HepG2 (cell line): Measurements from ENCODE around the gene CHL1. TPM values are rescaled to one million over a fixed set of nuclear protein-coding genes. Genes with fewer than 3 reads are reported as not detected.

Experiments used
- ATAC-seq: fragments of 200-7000 bp; cut with Tn5 transposase; 3 replicates; pipeline ENCODE4 v1.9.1; 2020; ENCODE audit warnings: mild to moderate bottlenecking, moderate library complexity
- BruUV-seq: library from RNA; stranded (reverse); fragments of 400-500 nt; replicated peaks from 2 replicates; lab custom pipeline; 2021; lab: Mats Ljungman, UMichigan
- CTCF ChIA-PET: fragments of 300-600 bp; formaldehyde crosslinking; extraction: SDS; loops from one replicate; lab custom pipeline; 2021; ENCODE audit warnings: low total read pairs, inconsistent platforms, low intra/inter-chr PET ratio; lab: Yijun Ruan, JAX
- POLR2A ChIA-PET: fragments of 350-600 bp; sonication (Branson Sonifier 250); formaldehyde crosslinking; loops from one replicate; lab custom pipeline; 2020; ENCODE audit warnings: antibody characterized with exemption, inconsistent platforms; lab: Yijun Ruan, JAX
- DNase-seq: peaks from one replicate; pipeline ENCODE4 v3.0.0-alpha.2; 2015; ENCODE audit warnings: low spot score
- FAIRE-seq: peaks from 3 replicates; lab custom pipeline; 2011; peaks lifted over from hg19 to GRCh38; lab: Jason Lieb, UNC
- H2AFZ ChIP-seq: one replicate; pipeline ENCODE4 v1.6.1; 2011; ENCODE audit warnings: low read length, inconsistent platforms
- H3K27ac ChIP-seq: fragments of 300-600 bp; 3 replicates; pipeline ENCODE4 v1.8.0; 2011; ENCODE audit warnings: mixed run types, mild to moderate bottlenecking, mixed read lengths, low read length, inconsistent platforms; ENCODE audit not compliant: insufficient read depth; ENCODE audit errors: extremely low read length
- H3K27me3 ChIP-seq, 2 experiments: fragments of 200-600 bp in 1 of 2; 2 replicates in 1 of 2; 3 replicates in 1 of 2; pipeline versions ENCODE4 v1.6.0 to v1.8.0; 2011; ENCODE audit warnings: low read length in 2 of 2, mild to moderate bottlenecking in 2 of 2, moderate library complexity in 2 of 2, inconsistent platforms in 1 of 2; ENCODE audit not compliant: insufficient read depth in 2 of 2, control insufficient read depth in 1 of 2
- H3K36me3 ChIP-seq, 2 experiments: fragments of 200-600 bp in 1 of 2; replicated peaks in 1 of 2; 2 replicates in 1 of 2; 3 replicates in 1 of 2; pipeline versions ENCODE4 v1.5.1 to v1.8.0; 2011; ENCODE audit warnings: low read length in 2 of 2, inconsistent platforms in 1 of 2; ENCODE audit not compliant: insufficient read depth in 2 of 2, control insufficient read depth in 1 of 2
- H3K4me1 ChIP-seq: 2 replicates; pipeline ENCODE4 v1.5.1; 2012; ENCODE audit warnings: low read length, inconsistent platforms; ENCODE audit not compliant: insufficient read depth
- H3K4me2 ChIP-seq: 2 replicates; pipeline ENCODE4 v1.6.0; 2011; ENCODE audit warnings: low read depth, low read length, inconsistent platforms
- H3K4me3 ChIP-seq, 3 experiments: fragments of 200-600 bp in 1 of 3; sonication (generic), shearing (Covaris generic) in 1 of 3; replicated peaks in 1 of 3; 2 replicates each; pipeline ENCODE4 v1.5.1; 2011 to 2016; ENCODE audit warnings: low read length in 3 of 3, inconsistent platforms in 2 of 3, low read depth in 2 of 3, mild to moderate bottlenecking in 2 of 3, control low read depth in 1 of 3, mixed read lengths in 1 of 3; ENCODE audit not compliant: insufficient read depth in 1 of 3
- H3K79me2 ChIP-seq: one replicate; pipeline ENCODE4 v1.6.1; 2011; ENCODE audit warnings: low read length, inconsistent platforms; ENCODE audit not compliant: insufficient read depth
- H3K9ac ChIP-seq: 2 replicates; pipeline ENCODE4 v1.6.0; 2011; ENCODE audit warnings: mild to moderate bottlenecking, low read depth, low read length, inconsistent platforms; ENCODE audit not compliant: insufficient read depth
- H3K9me3 ChIP-seq: 2 replicates; pipeline ENCODE4 v1.5.1; 2012; ENCODE audit warnings: mild to moderate bottlenecking, low read length
- H4K20me1 ChIP-seq: 2 replicates; pipeline ENCODE4 v1.6.0; 2011; ENCODE audit warnings: inconsistent platforms, mild to moderate bottlenecking, low read length, moderate library complexity; ENCODE audit not compliant: insufficient read depth
- ATF1 ChIP-seq: IDR thresholded peaks from 2 replicates; pipeline ENCODE4 v1.6.1; 2016; ENCODE audit warnings: mild to moderate bottlenecking, control low read depth
- ATM ChIP-seq: fragments of 450-650 bp; IDR thresholded peaks from 2 replicates; pipeline ENCODE4 v1.7.1; 2017; ENCODE audit warnings: mild to moderate bottlenecking, borderline replicate concordance
- CAMTA2 ChIP-seq: sonication (generic); formaldehyde crosslinking; IDR thresholded peaks from 2 replicates; pipeline ENCODE4 v1.4.0; 2020; ENCODE audit warnings: mild to moderate bottlenecking, missing genetic modification reagents, borderline replicate concordance
- CEBPZ ChIP-seq: IDR thresholded peaks from 2 replicates; pipeline ENCODE4 v1.6.1; 2012; ENCODE audit warnings: low read length, improper control_type of control experiment
- CHCHD3 ChIP-seq: sonication (generic); formaldehyde crosslinking; IDR thresholded peaks from 2 replicates; pipeline ENCODE4 v1.8.0; 2022; ENCODE audit warnings: mild to moderate bottlenecking, missing genetic modification reagents, moderate library complexity
- HCFC1 ChIP-seq: fragments of 150-350 bp; IDR thresholded peaks from 2 replicates; pipeline ENCODE4 v1.6.1; 2014; ENCODE audit warnings: low read depth, low read length
- MBD4 ChIP-seq: IDR thresholded peaks from 2 replicates; pipeline ENCODE4 v1.6.1; 2012; ENCODE audit warnings: low read length, inconsistent platforms, borderline replicate concordance
- MXD3 ChIP-seq: IDR thresholded peaks from 2 replicates; pipeline ENCODE4 v1.6.1; 2016; ENCODE audit warnings: mild to moderate bottlenecking, missing biosample characterization, missing genetic modification reagents
- NFIC ChIP-seq: IDR thresholded peaks from 2 replicates; pipeline ENCODE4 v1.6.1; 2012; ENCODE audit warnings: mild to moderate bottlenecking, low read length, inconsistent platforms
- NONO ChIP-seq, 2 experiments: fragments of 450-650 bp in 1 of 2; sonication (generic) in 1 of 2; formaldehyde crosslinking in 1 of 2; IDR thresholded peaks in 1 of 2; conservative IDR thresholded peaks in 1 of 2; 2 replicates each; pipeline versions ENCODE4 v1.6.1 to v1.8.0; 2017 to 2022; ENCODE audit warnings: mild to moderate bottlenecking in 1 of 2, missing genetic modification reagents in 1 of 2, moderate library complexity in 1 of 2
- NR2F2 ChIP-seq: IDR thresholded peaks from 2 replicates; pipeline ENCODE4 v1.6.1; 2012; ENCODE audit warnings: low read depth, inconsistent platforms, borderline replicate concordance
- PHF20 ChIP-seq: sonication (generic); formaldehyde crosslinking; IDR thresholded peaks from 2 replicates; pipeline ENCODE4 v1.5.0; 2020; ENCODE audit warnings: mild to moderate bottlenecking, missing genetic modification reagents
- SIN3B ChIP-seq: fragments of 150-350 bp; IDR thresholded peaks from 2 replicates; pipeline ENCODE4 v1.6.1; 2014; ENCODE audit warnings: low read length
- YEATS2 ChIP-seq: sonication (generic); formaldehyde crosslinking; IDR thresholded peaks from 2 replicates; pipeline ENCODE4 v1.4.0; 2020; ENCODE audit warnings: missing genetic modification reagents, borderline replicate concordance
- ZHX1 ChIP-seq: sonication (generic); formaldehyde crosslinking; IDR thresholded peaks from 2 replicates; pipeline ENCODE4 v1.8.1; 2022; ENCODE audit warnings: low read depth, mild to moderate bottlenecking, missing genetic modification reagents
- ZNF253 ChIP-seq: sonication (generic); formaldehyde crosslinking; IDR thresholded peaks from 2 replicates; pipeline ENCODE4 v1.8.0; 2022; ENCODE audit warnings: mild to moderate bottlenecking, missing genetic modification reagents, borderline replicate concordance
- ZNF597 ChIP-seq: sonication (generic); formaldehyde crosslinking; IDR thresholded peaks from 2 replicates; pipeline ENCODE4 v1.5.0; 2020; ENCODE audit warnings: missing genetic modification reagents
- ZNF782 ChIP-seq: sonication (generic); formaldehyde crosslinking; IDR thresholded peaks from 2 replicates; pipeline ENCODE4 v1.4.0; 2020; ENCODE audit warnings: missing genetic modification reagents, mild to moderate bottlenecking, borderline replicate concordance
- ZNF883 ChIP-seq: sonication (generic); formaldehyde crosslinking; IDR thresholded peaks from 2 replicates; pipeline ENCODE4 v1.5.1; 2020; ENCODE audit warnings: mild to moderate bottlenecking, missing genetic modification reagents; ENCODE audit errors: not compliant biosample characterization
- WGBS: methylation state at CpG from one replicate; pipeline ENCODE4 v1.1.6; 2017; ENCODE audit warnings: low lambda C conversion rate; 5-methylcytosine and 5-hydroxymethylcytosine counted together
- in situ Hi-C: cut with HindIII; loops from 2 replicates; pipeline ENCODE4 v1.10.0; 2017; ENCODE audit warnings: low pct_unique_long_range_greater_than_20kb; ENCODE audit not compliant: extremely low pct_ligation_motif_present
- intact Hi-C: fragments of 100-400 bp; cut with micrococcal nuclease; formaldehyde crosslinking; loops from one replicate; pipeline ENCODE4 v1.10.0; 2022; ENCODE audit not compliant: unreplicated experiment
- polyA plus RNA-seq, 8 experiments: library from polyadenylated mRNA; depleted of rRNA in 3 of 8; stranded (reverse) in 7 of 8; unstranded in 1 of 8; fragments of >200 nt; fragmentation: Illumina TruSeq in 4 of 8; extraction: Trizol in 4 of 8; gene quantifications; 2 replicates each; pipeline versions ENCODE4 v1.2.1 to v1.2.3, GENCODE V29; 2011 to 2016; ENCODE audit warnings: low read depth in 4 of 8, missing spikeins in 1 of 8, mixed read lengths in 1 of 8; ENCODE audit not compliant: insufficient read depth in 1 of 8
- total RNA-seq, 5 experiments: library from RNA; depleted of rRNA; stranded (reverse); fragments of >200 nt; fragmentation: Illumina TruSeq; extraction: Trizol; gene quantifications; 2 replicates each; pipeline ENCODE4 v1.2.3, GENCODE V29; 2016; ENCODE audit warnings: low read depth in 1 of 5

CHL1 gene
- total and polyA plus RNA-seq, 2 of the 13 experiments (the other 11 are each of a cell fraction or from before 2014, with no cell fraction given), result not detected

GRCh38 chr3:347581-347980, 151.0 kb downstream of the CHL1 start:
- 4% methylated on average over 3 of the region's 3 CpGs for WGBS
- Histone ChIP-seq H4K20me1 (no peaks in the 10 kb centered on the region), H3K27ac (no peak overlapping the region), H2AFZ (no peak overlapping the region), H3K4me1 (no peaks in the 10 kb centered on the region), H3K9ac (no peak overlapping the region), H3K4me2 (no peak overlapping the region), H3K36me3 (no peaks in the 10 kb centered on the region), H3K9me3 (no peaks in the 10 kb centered on the region), H3K4me3 (no peak overlapping the region), H3K27me3 (no peaks in the 10 kb centered on the region; a peak in 1 of 5 replicates), H3K79me2 (no peaks in the 10 kb centered on the region)
- intact Hi-C loops, result no loop called here
- ATAC-seq (no peak), DNase-seq (no peak), FAIRE-seq (no peak)
- POLR2A ChIA-PET, result no interaction called here
- CTCF ChIA-PET, result no interaction called here
- in situ Hi-C loops, result no loop called here
- no TSS peak for BruUV-seq
- TF ChIP-seq NFIC (no peak), NR2F2 (no peak), ZNF597 (no peak), MBD4 (no peak), CAMTA2 (CRISPR knock-in tag) (no peak), MXD3 (CRISPR knock-in tag) (no peak), ZNF782 (CRISPR knock-in tag) (no peak), NONO (IDR thresholded peaks at IDR 0.05) (no peak), NONO (CRISPR knock-in tag; conservative IDR thresholded peaks at IDR 0.05) (no peak), ZNF253 (CRISPR knock-in tag) (no peak), ATF1 (CRISPR knock-in tag) (no peak), CHCHD3 (no peak), YEATS2 (no peak), ZHX1 (no peak), ZNF883 (CRISPR knock-in tag) (no peak), PHF20 (CRISPR knock-in tag) (no peak), CEBPZ (no peak), SIN3B (no peak), ATM (no peak), HCFC1 (no peak)
